Measurements from ENCODE around the gene POU2AF3.

Gene POU2AF3

DNA sequence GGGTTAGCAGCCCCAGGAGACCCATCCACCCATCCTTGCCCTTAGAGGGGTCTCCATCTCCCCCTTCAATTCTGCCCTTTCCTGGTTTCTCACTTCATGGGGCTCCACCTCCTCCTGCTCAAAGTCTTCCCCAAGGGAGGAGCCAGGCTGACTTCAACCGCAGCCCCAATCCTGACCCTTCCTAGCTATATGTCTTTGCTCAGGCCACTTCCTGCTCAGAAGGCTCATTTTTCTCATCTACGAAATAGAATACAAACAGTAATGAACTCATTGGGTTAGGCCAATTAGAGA is 56.2 kb downstream of the POU2AF3 start:
- Histone ChIP-seq H3K4me1 (ENCODE audit: control insufficient read depth, insufficient read depth, low read length) (no peaks in the 10 kb centered on the region), H3K27me3 (ENCODE audit: control insufficient read depth, insufficient read depth, low read length) (no peaks in the 10 kb centered on the region), H3K36me3 (ENCODE audit: control insufficient read depth, insufficient read depth, low read length) (no peaks in the 10 kb centered on the region), H3K9me3 (ENCODE audit: control insufficient read depth, insufficient read depth, low read depth, low read length) (no peaks in the 10 kb centered on the region), H3K4me3 (ENCODE audit: low read depth, low read length) (no peak overlapping the region), H3K27ac (ENCODE audit: low read depth, low read length) (no peak overlapping the region), H3K9ac (ENCODE audit: low read length) (no peak overlapping the region)

GRCh38 chr11:111355101-111355500 is 56.8 kb downstream of the POU2AF3 start:
- H3K9ac ChIP-seq (ENCODE audit: low read length) = no peak overlapping the region
- H3K4me3 ChIP-seq (ENCODE audit: low read depth, low read length) = no peak overlapping the region
- no peaks in the 10 kb centered on the region for H3K9me3 ChIP-seq (ENCODE audit: control insufficient read depth, insufficient read depth, low read depth, low read length)
- no peak overlapping the region for H3K27ac ChIP-seq (ENCODE audit: low read depth, low read length)
- no peaks in the 10 kb centered on the region for H3K4me1 ChIP-seq (ENCODE audit: control insufficient read depth, insufficient read depth, low read length)
- no peaks in the 10 kb centered on the region for H3K27me3 ChIP-seq (ENCODE audit: control insufficient read depth, insufficient read depth, low read length)
- H3K36me3 ChIP-seq (ENCODE audit: control insufficient read depth, insufficient read depth, low read length) = no peaks in the 10 kb centered on the region

DNA sequence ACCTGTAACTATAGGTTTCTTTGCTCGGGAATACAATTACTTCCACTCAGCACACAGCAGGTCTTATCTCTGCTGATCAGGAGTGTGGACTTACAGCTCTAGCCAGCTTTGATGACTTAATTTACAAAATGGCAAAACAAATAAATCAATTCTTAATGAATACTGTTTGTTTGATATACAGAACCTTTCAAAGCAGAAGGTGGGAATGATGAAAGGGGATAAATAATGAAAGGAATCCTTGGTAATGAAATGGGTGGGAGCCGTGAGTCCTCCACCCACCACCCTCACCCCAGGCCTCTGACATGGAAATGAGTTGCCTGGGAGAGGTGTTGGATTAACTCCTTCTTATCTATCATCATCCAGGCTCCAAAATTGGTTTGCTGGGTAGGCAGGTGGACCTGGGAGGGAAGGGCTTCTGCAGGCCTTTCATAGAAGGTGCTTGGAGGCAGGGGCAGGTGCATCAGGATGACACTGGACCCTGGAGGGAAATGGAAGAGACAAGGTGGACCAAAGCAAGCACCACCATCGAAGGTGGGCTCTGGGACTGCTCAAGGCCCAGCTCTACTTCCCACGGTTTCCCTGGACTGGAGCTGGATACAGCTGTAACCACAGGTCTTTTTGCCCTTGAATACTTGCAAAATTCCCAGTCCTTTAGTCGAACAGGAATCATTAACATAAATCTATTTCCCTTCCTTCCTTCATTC is 57.8 kb downstream of the POU2AF3 start:
- Histone ChIP-seq H3K36me3 (ENCODE audit: control insufficient read depth, insufficient read depth, low read length) (no peaks in the 10 kb centered on the region), H3K4me1 (ENCODE audit: control insufficient read depth, insufficient read depth, low read length) (no peaks in the 10 kb centered on the region), H3K27ac (ENCODE audit: low read depth, low read length) (no peak overlapping the region)

DNA sequence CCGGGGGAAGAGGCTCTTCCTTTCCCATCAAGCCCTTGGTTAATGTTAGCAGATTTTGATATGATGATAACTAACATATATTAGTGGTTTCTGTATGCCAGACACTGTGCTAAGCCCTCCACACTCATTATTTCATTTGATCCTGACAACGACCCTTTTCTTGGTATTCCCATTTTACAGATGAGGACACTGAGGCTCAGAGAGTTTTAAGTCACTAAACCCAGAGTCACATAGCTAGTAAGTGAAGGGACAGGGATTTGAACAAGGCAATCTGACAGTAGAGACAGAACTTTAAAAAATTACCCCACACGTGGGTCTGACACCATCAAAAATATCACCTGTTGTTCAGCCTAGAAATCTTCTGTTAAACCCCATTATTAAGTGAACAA is 58.3 kb downstream of the POU2AF3 start:
- Histone ChIP-seq H3K9ac (ENCODE audit: low read length) (no peak overlapping the region), H3K4me1 (ENCODE audit: control insufficient read depth, insufficient read depth, low read length) (no peaks in the 10 kb centered on the region), H3K27me3 (ENCODE audit: control insufficient read depth, insufficient read depth, low read length) (no peaks in the 10 kb centered on the region), H3K27ac (ENCODE audit: low read depth, low read length) (no peak overlapping the region), H3K4me3 (ENCODE audit: low read depth, low read length) (no peak overlapping the region), H3K9me3 (ENCODE audit: control insufficient read depth, insufficient read depth, low read depth, low read length) (no peaks in the 10 kb centered on the region), H3K36me3 (ENCODE audit: control insufficient read depth, insufficient read depth, low read length) (no peaks in the 10 kb centered on the region)

More for the DNA sequence above, 57.8 kb downstream of the POU2AF3 start:
- Histone ChIP-seq H3K9me3 (ENCODE audit: control insufficient read depth, insufficient read depth, low read depth, low read length) (no peaks in the 10 kb centered on the region), H3K27me3 (ENCODE audit: control insufficient read depth, insufficient read depth, low read length) (no peaks in the 10 kb centered on the region), H3K9ac (ENCODE audit: low read length) (no peak overlapping the region), H3K4me3 (ENCODE audit: low read depth, low read length) (no peak overlapping the region)

GRCh38 chr11:111357150-111358037 is 59.0 kb downstream of the POU2AF3 start:
- H3K4me1 ChIP-seq (ENCODE audit: control insufficient read depth, insufficient read depth, low read length) = no peaks in the 10 kb centered on the region
- H3K36me3 ChIP-seq (ENCODE audit: control insufficient read depth, insufficient read depth, low read length) = no peaks in the 10 kb centered on the region
- H3K4me3 ChIP-seq (ENCODE audit: low read depth, low read length) = no peak overlapping the region
- H3K9me3 ChIP-seq (ENCODE audit: control insufficient read depth, insufficient read depth, low read depth, low read length) = no peaks in the 10 kb centered on the region
- H3K9ac ChIP-seq (ENCODE audit: low read length) = no peak overlapping the region
- no peaks in the 10 kb centered on the region for H3K27me3 ChIP-seq (ENCODE audit: control insufficient read depth, insufficient read depth, low read length)
- no peak overlapping the region for H3K27ac ChIP-seq (ENCODE audit: low read depth, low read length)

All from HUES6 (cell line).